Loucy (cell line): ENCODE results near the gene IL11RA.

Experiments used
- H2AFZ ChIP-seq: fragments of 200-600 bp; sonication (generic); 2 replicates; pipeline ENCODE4 v1.6.0; 2016; ENCODE audit warnings: antibody characterized with exemption, mild to moderate bottlenecking, low read length, moderate library complexity
- H3F3A ChIP-seq: fragments of 200-600 bp; 2 replicates; pipeline ENCODE4 v1.6.0; 2016; ENCODE audit warnings: antibody characterized with exemption, low read depth, mild to moderate bottlenecking
- H3K27me3 ChIP-seq: fragments of 200-600 bp; sonication (generic); 2 replicates; pipeline ENCODE4 v1.6.1; 2014; ENCODE audit warnings: low read length, mild to moderate bottlenecking; ENCODE audit not compliant: insufficient read depth, poor library complexity, severe bottlenecking
- H3K36me3 ChIP-seq: fragments of 200-600 bp; sonication (generic); 2 replicates; pipeline ENCODE4 v1.6.1; 2016; ENCODE audit warnings: low read length; ENCODE audit not compliant: insufficient read depth
- H3K4me1 ChIP-seq: fragments of 200-600 bp; sonication (generic); 2 replicates; pipeline ENCODE4 v1.5.1; 2014; ENCODE audit warnings: low read length, mild to moderate bottlenecking; ENCODE audit not compliant: insufficient read depth, poor library complexity, severe bottlenecking
- H3K4me2 ChIP-seq: fragments of 200-600 bp; sonication (generic); 2 replicates; pipeline ENCODE4 v1.6.0; 2014; ENCODE audit warnings: antibody characterized with exemption, low read length, low read depth, mild to moderate bottlenecking; ENCODE audit not compliant: poor library complexity, severe bottlenecking
- H3K4me3 ChIP-seq: fragments of 200-600 bp; sonication (generic); 2 replicates; pipeline ENCODE4 v1.5.1; 2014; ENCODE audit warnings: low read length, mild to moderate bottlenecking, mixed read lengths; ENCODE audit not compliant: poor library complexity, severe bottlenecking
- H3K79me2 ChIP-seq: fragments of 200-600 bp; sonication (generic); 2 replicates; pipeline ENCODE4 v1.6.1; 2014; ENCODE audit warnings: low read length; ENCODE audit not compliant: insufficient read depth
- H3K9ac ChIP-seq: fragments of 200-600 bp; sonication (generic); 2 replicates; pipeline ENCODE4 v1.6.0; 2014; ENCODE audit warnings: mild to moderate bottlenecking, low read depth, low read length, moderate library complexity; ENCODE audit not compliant: poor library complexity, severe bottlenecking
- H3K9me2 ChIP-seq: fragments of 200-600 bp; sonication (generic); replicated peaks from 2 replicates; pipeline ENCODE4 v1.6.1; 2016; ENCODE audit warnings: low read depth, low read length, mixed read lengths
- H3K9me3 ChIP-seq: fragments of 200-600 bp; sonication (generic); 2 replicates; pipeline ENCODE4 v1.6.1; 2014; ENCODE audit warnings: mild to moderate bottlenecking, antibody characterized with exemption, low read length, low read depth; ENCODE audit not compliant: insufficient read depth
- H4K20me1 ChIP-seq: fragments of 200-600 bp; sonication (generic); 2 replicates; pipeline ENCODE4 v1.6.0; 2014; ENCODE audit warnings: antibody characterized with exemption, low read length, mild to moderate bottlenecking; ENCODE audit not compliant: insufficient read depth, poor library complexity, severe bottlenecking
- EZH2phosphoT487 ChIP-seq: fragments of 200-600 bp; IDR thresholded peaks from 2 replicates; pipeline ENCODE4 v1.6.1; 2018; ENCODE audit warnings: antibody characterized with exemption, mild to moderate bottlenecking, moderate library complexity, borderline replicate concordance
- TF ChIP-seq, protein P1 (sequence below): fragments of 200-600 bp; sonication (generic); conservative IDR thresholded peaks from 2 replicates; pipeline ENCODE4 v1.5.1; 2014; ENCODE audit warnings: mild to moderate bottlenecking, antibody characterized with exemption, low read length

Gene IL11RA

DNA sequence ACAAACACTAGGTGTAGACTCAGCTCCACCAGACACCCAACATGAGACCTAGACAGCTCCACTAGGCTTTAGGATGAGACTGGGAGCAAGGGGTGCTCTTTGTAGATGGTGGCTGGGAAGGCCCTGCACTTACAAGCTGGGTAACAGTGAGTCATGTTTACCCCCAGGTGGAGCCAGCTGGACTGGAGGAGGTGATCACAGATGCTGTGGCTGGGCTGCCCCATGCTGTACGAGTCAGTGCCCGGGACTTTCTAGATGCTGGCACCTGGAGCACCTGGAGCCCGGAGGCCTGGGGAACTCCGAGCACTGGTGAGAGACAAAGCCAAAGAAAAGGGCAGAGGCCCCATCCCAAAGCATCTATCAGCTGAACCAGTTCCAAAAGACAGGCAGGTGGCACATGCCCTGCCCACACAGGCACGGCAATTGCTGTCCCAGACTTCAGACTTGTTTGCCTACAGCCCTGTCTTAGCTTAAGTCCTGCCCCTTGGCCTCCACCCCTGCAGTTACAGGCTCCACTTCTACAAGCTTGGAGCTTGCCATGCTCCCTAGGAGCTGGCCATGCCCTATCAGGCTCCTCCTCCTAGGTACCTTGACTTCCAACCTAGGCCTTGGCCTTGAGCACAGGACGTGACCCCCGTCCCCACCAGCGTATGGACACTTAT lies 7.7 kb downstream of the IL11RA start:
- no peaks in the 10 kb centered on the region for H3K36me3 ChIP-seq
- H3K9ac ChIP-seq = no peak overlapping the region
- H3K9me2 ChIP-seq = no peaks in the 10 kb centered on the region
- no peaks in the 10 kb centered on the region for H3K27me3 ChIP-seq
- H3F3A ChIP-seq = no peaks in the 10 kb centered on the region
- H3K4me2 ChIP-seq = no peak overlapping the region
- H3K4me1 ChIP-seq = peaks cover 7% of the 10 kb centered on the region
- H4K20me1 ChIP-seq = no peaks in the 10 kb centered on the region
- H2AFZ ChIP-seq = no peak overlapping the region
- H3K79me2 ChIP-seq = no peaks in the 10 kb centered on the region
- no peak for TF ChIP-seq EZH2phosphoT487
- TF ChIP-seq, protein P1, sequence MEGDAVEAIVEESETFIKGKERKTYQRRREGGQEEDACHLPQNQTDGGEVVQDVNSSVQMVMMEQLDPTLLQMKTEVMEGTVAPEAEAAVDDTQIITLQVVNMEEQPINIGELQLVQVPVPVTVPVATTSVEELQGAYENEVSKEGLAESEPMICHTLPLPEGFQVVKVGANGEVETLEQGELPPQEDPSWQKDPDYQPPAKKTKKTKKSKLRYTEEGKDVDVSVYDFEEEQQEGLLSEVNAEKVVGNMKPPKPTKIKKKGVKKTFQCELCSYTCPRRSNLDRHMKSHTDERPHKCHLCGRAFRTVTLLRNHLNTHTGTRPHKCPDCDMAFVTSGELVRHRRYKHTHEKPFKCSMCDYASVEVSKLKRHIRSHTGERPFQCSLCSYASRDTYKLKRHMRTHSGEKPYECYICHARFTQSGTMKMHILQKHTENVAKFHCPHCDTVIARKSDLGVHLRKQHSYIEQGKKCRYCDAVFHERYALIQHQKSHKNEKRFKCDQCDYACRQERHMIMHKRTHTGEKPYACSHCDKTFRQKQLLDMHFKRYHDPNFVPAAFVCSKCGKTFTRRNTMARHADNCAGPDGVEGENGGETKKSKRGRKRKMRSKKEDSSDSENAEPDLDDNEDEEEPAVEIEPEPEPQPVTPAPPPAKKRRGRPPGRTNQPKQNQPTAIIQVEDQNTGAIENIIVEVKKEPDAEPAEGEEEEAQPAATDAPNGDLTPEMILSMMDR = no peak
- H3K9me3 ChIP-seq = no peaks in the 10 kb centered on the region
- H3K4me3 ChIP-seq = no peak overlapping the region

DNA sequence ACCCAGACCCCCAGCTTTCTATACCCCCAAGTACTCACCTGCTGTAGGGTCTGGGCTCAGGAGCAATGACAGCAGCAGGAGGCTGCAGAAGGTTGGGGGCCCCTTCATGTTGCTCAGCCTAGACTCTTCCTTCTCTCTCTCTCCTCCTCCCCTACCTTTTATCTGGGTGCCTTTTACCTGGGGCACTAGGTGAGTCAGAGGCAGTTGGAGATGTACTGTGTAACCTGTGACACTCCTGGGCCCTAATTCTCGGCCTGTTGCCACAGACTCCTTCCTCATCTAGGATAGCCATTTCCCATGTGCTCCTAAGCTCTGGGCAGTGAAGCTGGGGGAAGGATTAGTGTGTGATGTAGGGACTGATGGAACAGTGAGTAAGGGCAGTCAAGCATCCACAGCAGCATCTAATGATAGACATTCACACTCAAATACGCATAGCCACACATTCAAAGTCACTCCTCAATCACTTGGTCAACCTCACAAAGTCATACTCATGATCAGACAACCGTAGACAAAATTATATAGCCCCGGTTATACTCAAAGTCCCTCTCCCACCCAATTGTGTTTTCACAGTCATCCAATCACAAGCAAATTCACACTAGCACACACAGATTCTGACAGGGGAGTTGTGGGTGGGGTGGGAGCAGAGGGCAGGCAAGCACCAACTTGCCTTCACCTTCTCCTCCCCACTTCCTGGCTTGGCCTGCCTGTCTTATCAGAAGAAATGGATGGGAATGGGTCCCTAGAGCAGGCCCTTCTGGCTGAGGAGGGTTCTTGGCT lies 10.7 kb downstream of the IL11RA start, which contains the start of gene CCL27:
Gene CCL27 (minus strand): TSS at position 132 of the 777 bp plus-strand sequence. CDS start 24 bp downstream, at position 108.
- H3K9me2 ChIP-seq = no peaks in the 10 kb centered on the region
- H3K79me2 ChIP-seq = no peaks in the 10 kb centered on the region
- H3K4me1 ChIP-seq = peaks cover 7% of the 10 kb centered on the region
- H3K4me2 ChIP-seq = no peak within 1 kb of the TSS
- H3K27me3 ChIP-seq = no peaks in the 10 kb centered on the region
- H3K36me3 ChIP-seq = no peaks in the 10 kb centered on the region
- no peaks in the 10 kb centered on the region for H3K9me3 ChIP-seq
- H3K9ac ChIP-seq = peak within 1 kb of the TSS; percentile 25
- TF ChIP-seq, protein P1 = no peak
- no peak for TF ChIP-seq EZH2phosphoT487
- H4K20me1 ChIP-seq = no peaks in the 10 kb centered on the region
- no peaks in the 10 kb centered on the region for H3F3A ChIP-seq
- no peak within 1 kb of the TSS for H3K4me3 ChIP-seq
- no peak within 1 kb of the TSS for H2AFZ ChIP-seq

DNA sequence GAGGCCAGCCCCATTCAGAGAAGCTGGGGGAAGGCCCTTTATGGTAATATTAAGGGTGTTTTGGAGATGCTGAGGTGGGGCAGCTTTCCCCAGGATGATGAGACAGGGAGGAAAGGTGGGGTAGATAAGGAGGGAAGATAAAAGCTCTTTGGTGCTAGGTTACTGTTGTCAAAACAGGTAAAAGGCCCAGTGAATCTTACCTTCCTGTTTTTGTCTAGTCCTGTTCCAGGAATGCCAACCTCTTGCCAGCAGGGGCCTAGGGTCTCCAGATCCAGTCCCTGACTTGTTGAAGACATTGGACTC lies 11.3 kb downstream of the IL11RA start:
- Histone ChIP-seq H3K4me3 (no peak overlapping the region), H3K27me3 (no peaks in the 10 kb centered on the region), H3K9me3 (no peaks in the 10 kb centered on the region), H3K79me2 (no peaks in the 10 kb centered on the region), H3K9me2 (no peaks in the 10 kb centered on the region), H3F3A (no peaks in the 10 kb centered on the region), H4K20me1 (no peaks in the 10 kb centered on the region), H3K9ac (peak overlapping the region; percentile 25), H3K36me3 (no peaks in the 10 kb centered on the region), H3K4me1 (peaks cover 7% of the 10 kb centered on the region), H2AFZ (no peak overlapping the region), H3K4me2 (no peak overlapping the region)
- TF ChIP-seq, protein P1 = no peak
- TF ChIP-seq EZH2phosphoT487 = no peak
